ENCODE measurements around the gene FMNL1. TPM values are rescaled to one million over a fixed set of nuclear protein-coding genes. Genes with fewer than 3 reads are reported as not detected.
"Not testable (repeated sequence)": the region's sequence is repeated elsewhere in the genome, so short reads cannot be mapped to it uniquely, and the experiment has no call there.

The FMNL1 gene
- polyA plus RNA-seq, 12 donors: 2.8 to 16.8 (median 5.1) TPM; not detected in 1

DNA sequence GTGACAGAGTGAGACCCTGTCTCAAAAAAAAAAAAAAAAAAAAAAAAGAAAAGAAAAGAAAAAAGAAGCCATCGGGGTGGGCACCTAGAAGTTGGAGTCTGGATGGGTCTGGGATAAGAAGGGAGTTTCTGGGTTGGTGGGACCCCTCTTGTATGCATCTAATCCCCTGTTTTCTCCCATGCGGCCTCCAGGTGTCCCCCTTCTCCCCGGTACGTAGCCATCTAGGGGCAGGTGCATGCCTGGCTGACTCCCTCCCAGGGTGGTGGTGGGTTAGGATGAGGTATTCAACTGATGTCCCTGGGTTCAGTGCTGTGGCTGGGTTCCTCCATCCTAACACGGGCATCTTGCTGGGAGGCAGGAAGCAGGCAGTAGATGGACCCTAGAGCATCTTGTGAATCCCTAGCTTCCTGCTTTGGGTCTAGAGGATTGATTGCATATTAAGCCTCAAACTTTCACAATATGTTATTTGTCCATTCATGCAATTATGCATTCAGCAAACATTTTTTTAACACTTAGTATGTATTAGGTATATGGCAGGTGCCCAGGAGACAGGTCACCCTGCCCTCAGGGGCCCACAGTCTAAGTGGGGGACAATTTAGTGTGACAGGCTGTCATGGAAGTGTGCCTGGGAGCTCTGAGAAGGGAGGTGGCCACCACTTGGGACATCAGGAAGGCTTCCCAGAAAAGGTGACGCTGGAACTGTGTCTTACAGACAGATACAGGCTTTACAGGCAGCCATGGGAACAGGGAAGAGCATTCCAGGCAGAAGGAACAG, 13.1 kb downstream of the FMNL1 start:
- DNase-seq: no peak

DNA sequence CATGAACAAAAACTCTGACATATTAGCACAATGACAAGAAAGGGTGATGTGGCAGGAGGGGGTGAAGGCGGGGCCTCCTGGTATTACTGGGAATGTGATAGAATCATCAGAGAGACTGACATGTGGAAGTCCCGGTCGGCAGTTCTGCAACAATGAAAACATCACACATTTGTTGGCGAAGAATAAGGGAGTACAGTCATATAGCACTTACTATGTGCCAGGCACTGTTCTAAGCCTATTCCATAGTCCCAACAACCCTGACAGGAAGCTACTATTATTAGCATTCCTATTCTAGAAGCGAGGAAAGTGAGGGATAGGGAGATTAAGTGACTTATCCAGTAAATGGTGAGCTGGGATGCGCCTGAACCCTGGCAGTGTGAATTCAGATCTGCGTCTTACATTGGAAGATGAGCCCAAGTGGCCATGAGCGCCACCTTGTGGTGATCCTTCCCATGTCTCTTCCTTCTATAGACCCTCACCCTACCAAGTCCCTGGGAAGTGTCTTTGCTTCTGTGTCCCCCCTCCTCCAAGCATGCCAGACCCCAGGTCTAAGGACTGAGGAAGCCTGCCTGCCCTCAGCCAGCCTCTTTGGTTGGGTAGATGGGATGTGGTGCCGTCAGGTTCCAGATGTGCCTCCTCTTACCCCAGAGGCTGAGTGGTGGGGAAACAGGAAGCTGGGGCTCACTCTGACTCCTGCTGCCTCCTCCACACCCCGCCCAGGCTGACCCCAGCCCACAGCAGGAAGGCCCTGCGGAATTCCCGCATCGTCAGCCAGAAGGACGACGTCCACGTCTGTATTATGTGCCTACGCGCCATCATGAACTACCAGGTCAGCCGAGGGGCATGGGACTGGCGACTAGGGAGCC, 14.0 kb downstream of the FMNL1 start:
- DNase-seq: peak; percentile 78

DNA sequence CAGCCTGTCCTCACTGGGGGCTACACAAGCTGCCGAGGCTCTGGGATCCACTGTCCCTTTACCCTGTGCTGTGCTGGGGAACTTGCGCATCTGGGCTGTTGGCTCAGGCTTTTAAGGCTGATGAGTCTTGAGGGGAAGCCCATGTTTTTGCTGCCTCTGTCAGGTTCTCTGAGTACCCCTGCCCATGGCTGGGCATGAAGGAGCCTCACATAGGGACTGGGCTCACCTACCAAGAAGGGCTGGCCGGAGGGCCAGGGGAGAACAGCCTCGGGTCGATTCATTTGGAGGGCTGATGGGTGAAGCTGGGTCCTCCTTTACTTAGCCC, 14.6 kb downstream of the FMNL1 start:
- no peak for DNase-seq

DNA sequence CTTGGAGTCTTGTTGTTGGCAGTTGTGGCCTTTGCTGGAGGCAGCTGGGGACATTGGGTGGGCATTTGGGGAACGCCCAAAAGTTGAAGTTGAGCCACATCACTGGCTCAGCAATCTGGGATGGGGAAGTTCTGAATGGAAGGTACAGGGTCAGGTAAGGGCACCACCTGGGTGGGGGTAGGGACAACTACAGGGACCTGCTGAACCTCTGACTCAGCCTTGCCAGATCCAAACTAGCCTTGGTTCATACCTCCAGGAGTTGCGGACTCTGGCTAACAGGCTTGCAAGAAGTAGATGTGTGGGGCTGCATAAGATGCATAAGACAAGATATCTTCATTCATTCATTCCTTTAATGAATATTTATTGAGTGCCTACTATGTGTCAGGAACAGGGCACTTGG, 16.0 kb downstream of the FMNL1 start:
- no peak for DNase-seq

DNA sequence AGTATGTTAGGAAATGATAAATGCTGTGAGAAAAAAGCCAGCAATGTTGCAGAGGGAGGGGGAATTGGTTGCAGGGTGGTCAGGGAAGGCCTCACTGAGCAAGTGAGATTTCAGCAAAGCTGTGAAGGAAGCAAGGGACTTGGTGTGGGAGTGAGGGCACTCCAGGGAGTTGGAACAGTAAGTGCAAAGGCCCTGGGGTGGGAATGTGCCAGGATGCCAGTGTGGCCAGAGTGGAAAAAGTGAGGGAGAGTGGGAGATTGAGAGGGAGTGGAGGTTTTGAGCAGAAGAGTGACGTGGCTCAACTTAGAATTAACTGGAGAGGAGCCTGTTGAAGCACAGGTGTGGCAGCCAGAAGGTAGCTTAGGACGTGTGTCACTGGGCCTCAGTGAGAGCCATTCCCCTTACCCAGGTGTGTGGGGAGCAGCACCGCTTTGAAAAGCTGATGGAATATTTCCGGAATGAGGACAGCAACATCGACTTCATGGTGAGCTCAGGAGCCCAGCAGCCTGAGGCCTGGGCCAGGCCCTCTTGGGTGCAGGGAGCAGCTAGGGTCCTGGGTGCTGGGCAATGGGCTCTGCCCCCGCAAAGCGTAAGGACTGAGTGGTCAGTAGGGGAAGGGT, 16.6 kb downstream of the FMNL1 start:
- no peak for DNase-seq

DNA sequence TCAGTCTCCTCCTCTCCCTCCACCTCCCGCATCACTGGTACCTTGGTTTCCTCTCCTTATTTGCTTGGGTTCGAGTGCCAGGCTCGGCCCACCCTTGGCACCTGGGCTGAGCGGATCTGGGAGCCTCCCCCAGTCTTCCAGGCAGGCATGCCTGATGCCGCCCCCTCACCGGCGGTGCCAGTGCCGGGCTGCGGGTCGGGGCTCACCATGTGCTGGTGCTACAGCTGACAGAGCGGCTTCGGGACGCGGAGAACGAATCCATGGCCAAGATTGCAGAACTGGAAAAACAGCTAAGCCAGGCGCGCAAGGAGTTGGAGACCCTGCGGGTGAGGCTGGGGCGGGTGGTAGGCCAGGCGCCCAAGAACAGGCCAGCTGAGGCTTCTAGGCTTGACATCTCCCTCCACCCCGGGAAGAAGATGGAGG, 19.2 kb downstream of the FMNL1 start:
- DNase-seq: no peak

DNA sequence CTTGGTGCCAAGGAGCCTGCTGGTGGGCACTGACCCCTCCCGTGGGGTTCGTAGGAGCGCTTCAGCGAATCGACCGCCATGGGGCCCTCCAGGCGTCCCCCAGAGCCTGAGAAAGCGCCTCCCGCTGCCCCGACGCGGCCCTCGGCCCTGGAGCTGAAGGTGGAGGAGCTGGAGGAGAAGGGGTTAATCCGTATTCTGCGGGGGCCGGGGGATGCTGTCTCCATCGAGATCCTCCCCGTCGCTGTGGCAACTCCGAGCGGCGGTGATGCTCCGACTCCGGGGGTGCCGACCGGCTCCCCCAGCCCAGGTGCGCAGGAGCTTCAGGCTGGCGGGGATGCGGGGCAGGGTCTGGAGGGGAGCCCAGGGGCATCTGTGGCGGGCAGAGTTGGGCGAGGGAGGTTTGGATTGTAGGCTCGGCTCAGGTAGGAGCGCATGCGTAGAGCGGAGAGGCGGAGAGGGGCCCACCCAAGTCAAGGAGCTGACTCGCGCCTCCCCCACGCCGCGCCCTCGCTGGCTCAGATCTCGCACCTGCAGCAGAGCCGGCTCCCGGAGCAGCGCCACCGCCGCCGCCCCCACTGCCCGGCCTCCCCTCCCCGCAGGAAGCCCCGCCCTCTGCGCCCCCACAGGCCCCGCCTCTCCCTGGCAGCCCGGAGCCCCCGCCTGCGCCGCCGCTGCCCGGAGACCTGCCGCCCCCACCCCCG, 19.8 kb downstream of the FMNL1 start:
- no peak for DNase-seq

DNA sequence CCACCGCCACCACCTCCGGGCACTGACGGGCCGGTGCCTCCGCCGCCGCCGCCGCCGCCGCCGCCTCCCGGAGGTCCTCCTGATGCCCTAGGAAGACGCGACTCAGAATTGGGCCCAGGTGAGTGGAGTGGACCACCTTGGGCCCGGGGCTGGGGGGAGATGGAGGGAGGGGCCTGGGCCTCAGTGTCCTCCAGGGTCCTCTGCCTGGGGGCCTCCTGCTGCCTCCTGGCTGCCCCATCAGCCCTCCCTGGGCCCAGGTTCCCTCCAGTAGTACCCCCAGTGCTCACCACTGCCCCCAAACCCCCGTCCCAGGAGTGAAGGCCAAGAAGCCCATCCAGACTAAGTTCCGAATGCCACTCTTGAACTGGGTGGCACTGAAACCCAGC, 20.3 kb downstream of the FMNL1 start:
- no peak for DNase-seq

DNA sequence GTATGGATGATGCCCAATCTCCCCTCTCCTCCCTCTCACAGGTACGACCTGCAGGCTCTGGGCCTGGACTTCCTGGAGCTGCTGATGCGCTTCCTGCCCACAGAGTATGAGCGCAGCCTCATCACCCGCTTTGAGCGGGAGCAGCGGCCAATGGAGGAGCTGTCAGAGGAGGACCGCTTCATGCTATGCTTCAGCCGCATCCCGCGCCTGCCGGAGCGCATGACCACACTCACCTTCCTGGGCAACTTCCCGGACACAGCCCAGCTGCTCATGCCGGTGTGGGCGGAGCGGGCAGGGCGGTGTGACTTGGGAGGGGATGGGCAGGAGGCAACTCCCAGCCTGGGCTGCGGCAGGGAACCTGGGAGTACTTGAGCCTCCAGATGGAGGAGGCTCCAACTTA, 22.1 kb downstream of the FMNL1 start:
- no peak for DNase-seq

DNA sequence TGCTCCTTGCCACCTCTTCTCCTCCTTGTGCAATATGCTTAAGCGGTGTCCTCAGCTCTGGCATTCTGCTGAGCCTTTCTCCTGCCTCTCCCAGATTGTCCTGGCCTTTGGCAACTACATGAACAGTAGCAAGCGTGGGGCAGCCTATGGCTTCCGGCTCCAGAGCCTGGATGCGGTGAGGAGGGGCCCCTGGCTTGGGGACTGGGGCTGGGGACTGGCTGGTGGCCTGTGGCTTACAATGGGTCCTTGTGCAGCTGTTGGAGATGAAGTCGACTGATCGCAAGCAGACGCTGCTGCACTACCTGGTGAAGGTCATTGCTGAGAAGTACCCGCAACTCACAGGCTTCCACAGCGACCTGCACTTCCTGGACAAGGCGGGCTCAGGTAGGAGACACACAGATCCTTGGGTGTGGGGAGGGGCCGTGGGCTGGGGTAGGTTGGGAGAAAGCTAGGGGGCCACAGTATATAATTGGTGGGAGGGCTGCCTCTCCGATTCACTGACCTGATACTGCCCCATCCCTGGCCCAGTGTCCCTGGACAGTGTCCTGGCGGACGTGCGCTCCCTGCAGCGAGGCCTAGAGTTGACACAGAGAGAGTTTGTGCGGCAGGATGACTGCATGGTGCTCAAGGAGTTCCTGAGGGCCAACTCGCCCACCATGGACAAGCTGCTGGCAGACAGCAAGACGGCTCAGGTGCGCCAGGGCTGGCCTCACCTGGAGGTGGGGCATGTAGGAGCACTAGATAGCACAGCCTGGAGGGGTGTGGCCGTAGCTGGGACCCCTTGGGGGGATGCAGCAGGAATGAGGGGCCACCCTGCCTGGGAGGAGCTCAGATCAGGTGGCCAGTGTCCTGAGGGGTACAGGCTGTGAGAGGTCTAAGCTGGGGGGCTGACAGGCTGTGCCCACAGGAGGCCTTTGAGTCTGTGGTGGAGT, 23.3 kb downstream of the FMNL1 start:
- DNase-seq: no peak

DNA sequence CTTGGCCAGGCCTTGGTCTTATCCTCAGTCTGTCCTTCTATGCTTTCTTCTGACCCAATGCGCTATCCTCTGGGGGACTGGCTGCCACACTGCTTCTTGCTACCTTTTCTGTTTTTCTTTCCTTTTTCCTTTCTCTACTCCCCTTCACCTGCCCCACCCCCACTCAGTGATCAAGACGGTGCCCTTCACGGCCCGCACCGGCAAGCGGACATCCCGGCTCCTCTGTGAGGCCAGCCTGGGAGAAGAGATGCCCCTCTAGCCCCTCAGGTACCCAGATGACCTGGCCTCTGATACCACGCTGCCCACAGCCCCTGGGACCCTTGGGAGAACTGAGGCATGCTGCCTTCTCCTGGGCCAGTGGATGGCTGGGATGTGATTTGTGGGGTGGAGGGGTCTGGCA, 24.7 kb downstream of the FMNL1 start:
- no peak for DNase-seq

DNA sequence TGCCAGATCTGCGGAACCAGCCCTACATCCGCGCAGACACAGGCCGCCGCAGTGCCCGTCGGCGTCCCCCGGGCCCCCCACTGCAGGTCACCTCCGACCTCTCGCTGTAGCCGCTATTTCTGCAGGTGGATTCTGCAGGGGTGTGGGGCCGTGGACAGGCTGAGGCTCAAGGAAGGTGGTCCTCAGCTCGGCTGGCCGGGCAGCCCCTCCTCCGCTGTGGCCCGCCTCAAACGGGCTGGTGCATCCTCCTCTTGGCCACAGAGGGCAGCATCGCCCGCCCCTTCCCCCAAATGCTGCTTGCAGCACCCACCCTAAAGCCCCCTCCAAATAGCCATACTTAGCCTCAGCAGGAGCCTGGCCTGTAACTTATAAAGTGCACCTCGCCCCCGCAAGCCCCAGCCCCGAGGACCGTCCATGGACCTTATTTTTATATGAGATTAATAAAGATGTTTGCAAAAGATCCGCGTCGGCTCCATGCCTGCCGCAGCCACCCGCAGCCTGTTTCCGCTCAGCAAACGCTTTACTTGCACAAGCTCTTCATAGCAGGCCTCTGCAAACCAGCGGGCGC, 25.3 kb downstream of the FMNL1 start:
- DNase-seq: no peak

DNA sequence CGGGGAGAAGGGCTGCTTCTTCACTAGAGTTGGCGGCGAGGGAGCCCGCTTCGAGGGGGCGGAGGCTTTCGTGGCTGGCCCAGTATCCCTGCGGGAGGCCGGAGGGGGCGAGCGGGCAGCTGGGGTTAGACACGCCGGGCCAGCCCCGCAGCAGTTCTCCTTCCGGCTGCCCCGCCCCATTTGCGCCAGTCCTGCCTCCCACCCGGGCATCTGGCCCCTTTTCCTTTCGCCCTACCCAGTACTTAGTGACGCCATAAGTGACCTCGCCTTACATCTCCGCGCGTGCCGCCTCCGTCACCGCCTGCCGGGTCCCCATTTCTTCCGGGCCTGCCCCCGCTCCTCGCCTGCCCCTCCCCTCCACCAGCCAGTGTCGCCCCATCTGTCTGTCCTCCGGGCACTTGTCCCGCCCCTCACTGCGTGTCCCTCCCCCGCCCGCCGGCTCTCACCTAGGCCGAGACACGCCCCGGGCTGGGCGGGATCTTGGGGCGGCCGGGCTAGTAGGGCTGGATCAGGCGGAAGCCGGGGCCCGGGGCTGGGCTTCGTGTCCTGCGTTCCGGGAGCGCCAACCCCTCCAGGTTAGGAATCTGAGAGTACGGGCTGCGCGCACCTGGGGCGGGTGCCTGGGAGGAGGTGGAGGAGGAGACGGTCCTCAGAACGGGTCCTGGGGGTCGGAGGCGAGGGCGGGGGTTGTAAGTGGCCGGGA, 25.9 kb downstream of the FMNL1 start:
- no peak for DNase-seq

DNA sequence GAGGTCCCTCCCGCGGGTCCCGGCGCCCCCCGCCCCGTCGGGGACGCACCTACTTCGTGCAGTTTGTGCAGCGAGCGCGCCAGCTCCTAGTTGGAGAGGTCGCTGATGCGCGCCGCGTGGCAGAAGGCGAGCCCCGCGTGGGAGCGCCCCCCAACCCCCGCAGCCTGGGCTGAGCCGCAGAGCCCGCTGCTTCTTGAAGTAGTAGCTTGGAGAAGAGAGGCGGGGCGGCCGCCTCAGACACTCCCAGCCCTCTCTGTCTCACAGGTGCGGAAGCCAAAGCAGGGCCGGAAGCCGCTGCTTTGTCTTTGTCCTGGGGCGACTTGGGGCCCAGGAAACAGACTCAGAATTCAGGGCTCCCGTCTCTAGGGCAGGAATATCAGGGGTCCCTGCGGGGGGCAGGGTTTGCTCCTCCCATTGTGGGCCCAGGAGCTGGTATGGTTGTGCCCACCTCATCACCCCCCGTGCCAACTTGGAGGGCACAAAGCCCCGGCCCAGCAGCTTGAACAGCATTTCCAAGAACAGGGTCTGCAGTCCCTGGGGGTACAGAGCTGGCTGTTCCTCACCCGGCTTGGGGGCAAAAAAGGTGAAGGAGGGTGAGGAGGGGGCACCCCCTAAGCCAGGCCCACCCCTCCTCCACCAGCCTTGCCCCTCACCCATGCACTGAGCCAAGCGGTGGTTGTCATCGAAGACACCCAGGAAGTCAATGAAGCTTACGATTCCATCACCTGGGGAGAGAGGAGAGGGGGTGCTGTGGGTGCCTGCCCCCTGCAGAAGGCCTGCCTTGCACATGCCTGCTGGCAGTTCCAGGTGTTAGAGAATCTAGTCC, 26.7 kb downstream of the FMNL1 start:
- DNase-seq: no peak

DNA sequence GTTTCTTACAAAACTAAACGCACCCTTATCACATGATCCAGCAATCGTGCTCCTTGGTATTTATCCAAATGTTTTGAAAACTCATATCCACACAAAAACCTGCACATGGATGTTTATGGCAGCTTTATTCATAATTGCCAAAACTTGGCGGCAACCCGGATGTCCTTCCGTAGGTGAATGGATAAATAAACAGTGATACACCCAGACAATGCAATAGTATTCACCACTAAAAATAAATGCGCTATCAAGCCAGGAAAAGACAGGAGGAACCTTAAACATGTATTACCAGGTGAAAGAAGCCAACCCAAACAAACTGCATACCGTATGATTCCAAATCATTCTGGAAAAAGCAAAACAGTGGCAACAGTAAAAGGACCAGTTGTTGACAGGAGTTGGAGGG, 30.2 kb downstream of the FMNL1 start:
- no peak for DNase-seq

DNA sequence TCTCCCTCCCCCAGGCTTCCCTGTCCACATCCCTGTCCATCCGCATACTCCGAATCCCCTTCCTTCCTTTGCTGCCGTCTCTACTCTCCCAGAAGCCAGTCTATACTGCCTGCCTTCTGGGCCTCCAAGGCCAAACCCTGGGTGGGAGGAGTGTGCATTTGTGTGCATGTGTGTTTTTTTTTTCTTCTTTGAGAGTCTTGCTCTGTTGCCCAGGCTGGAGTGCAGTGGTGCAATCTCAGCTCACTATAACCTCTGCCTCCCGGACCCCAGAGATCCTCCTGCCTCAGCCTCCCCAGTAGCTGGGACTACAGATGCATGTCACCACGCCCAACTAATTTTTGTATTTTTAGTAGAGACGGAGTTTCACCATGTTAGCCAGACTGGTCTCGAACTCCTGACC, 31.6 kb downstream of the FMNL1 start:
- not testable (repeated sequence) for DNase-seq

DNA sequence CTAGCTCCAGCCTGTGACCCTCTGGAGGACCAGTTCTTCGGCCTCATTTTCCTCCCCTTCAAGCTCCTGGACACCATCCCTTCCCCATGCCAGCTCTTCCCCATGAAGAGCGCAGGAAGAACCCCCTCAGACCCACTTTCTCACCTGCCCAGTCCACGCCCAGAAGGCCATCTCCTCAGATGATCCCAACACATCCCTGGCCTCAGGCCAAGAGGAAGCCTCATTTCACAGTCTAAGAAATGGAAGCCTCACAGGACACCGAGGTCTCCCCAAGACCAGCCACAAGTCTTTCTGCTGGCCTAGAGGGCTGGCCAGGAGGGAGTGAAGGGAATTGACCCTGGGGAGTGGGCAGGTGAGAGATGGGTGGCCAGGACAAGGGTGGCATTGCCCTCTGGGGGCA, 32.2 kb downstream of the FMNL1 start:
- no peak for DNase-seq

DNA sequence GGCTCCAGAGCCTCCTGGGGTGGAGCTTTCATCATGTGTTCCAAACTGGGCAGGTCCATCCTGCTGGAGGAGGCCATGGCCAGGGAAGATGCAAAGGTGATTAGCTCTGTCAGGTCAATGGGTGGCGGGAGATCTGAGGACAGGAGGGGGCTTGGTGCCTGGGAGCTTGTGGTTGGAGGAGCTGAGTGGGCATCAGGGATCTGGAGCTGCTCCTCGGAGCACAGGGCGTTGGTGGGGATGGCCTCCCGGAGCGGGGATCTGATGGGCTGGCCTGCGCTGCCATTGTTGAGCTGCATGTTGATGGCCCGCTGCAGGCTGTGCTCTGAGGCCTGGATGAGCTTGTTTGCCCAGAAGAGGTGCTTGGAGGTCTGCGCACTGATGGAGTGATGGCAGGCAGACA, 33.7 kb downstream of the FMNL1 start:
- no peak for DNase-seq

Measured in muscle of arm (tissue), 12 donors.